ENCODE results near the gene PMEPA1.

GRCh38 chr20:57708694-57709673 lies 831 bp downstream of the PMEPA1 start:
- TF ChIP-seq CTCF (IDR thresholded peaks at IDR 0.05) (no peak), EZH2 (IDR thresholded peaks at IDR 0.05; ENCODE audit: borderline replicate concordance, insufficient read depth, low read depth, low read length, poor library complexity, severe bottlenecking) (no peak)
